Endometrial microvascular endothelial cells (primary cell): ENCODE data around the gene CBX1. TPM values are rescaled to one million over a fixed set of nuclear protein-coding genes. Genes with fewer than 3 reads are reported as not detected.

Source experiments
- total RNA-seq: library from RNA; depleted of rRNA; stranded (reverse); fragments of >200 nt; gene quantifications from one replicate; pipeline ENCODE4 v1.2.3, GENCODE V29; 2015; ENCODE audit errors: inconsistent ontology term

CBX1 gene
- total RNA-seq, 1 donor from 2014 or later, result 58.4 TPM

Other genes starting within 250 kb of the CBX1 start
- 1.4 TPM for gene SP2, start 205.2 kb downstream of the CBX1 start, total RNA-seq
- 42.4 TPM for gene PNPO, start 159.9 kb downstream of the CBX1 start, total RNA-seq
- not detected for gene PRR15L, start 143.6 kb downstream of the CBX1 start, total RNA-seq
- 60.1 TPM for gene CDK5RAP3, start 130.4 kb downstream of the CBX1 start, total RNA-seq
- 18.2 TPM for gene COPZ2, start 63.7 kb downstream of the CBX1 start, total RNA-seq
- 115 TPM for gene NFE2L1, start 53.1 kb downstream of the CBX1 start, total RNA-seq
- gene SNX11, start 6.3 kb upstream of the CBX1 start, total RNA-seq, result 27.2 TPM